ENCODE measurements around the gene UBE2E2. TPM values are rescaled to one million over a fixed set of nuclear protein-coding genes. Genes with fewer than 3 reads are reported as not detected.

UBE2E2 gene
- total RNA-seq, 1 experiment from 2014 or later, result 25.1 TPM

DNA sequence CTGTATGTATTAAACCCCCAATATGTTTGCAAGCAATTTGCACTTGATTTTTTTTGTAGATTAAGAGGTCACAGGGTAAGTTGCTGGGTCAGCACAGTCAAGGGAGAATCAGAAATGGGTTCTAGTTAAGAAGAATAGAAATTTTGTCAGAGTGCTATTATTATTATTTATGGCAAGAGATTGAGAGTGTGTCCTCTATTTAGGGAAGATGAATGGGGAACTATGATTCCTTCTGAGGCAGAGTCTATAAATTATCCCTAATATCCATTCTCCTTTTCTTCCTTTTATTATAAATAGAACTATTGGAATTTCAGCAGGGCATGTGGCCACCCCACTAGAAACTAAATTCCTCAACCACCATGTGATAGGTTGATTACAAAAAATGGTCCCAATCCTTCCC is 392.7 kb downstream of the UBE2E2 start:
- no peaks in the 10 kb centered on the region for H3K36me3 Mint-ChIP-seq (ENCODE audit: insufficient read depth, unreplicated experiment)
- H3K27ac Mint-ChIP-seq (ENCODE audit: unreplicated experiment), result no peak overlapping the region
- DNase-seq, result no peak
- no peaks in the 10 kb centered on the region for H3K27me3 Mint-ChIP-seq (ENCODE audit: unreplicated experiment)
- H3K4me3 Mint-ChIP-seq (ENCODE audit: low read depth, unreplicated experiment), result no peak overlapping the region
- intact Hi-C loops (cut with micrococcal nuclease; ENCODE audit: unreplicated experiment), result no loop called here
- CTCF ChIA-PET, result no interaction called here
- peaks cover 10% of the 10 kb centered on the region for H3K4me1 Mint-ChIP-seq (ENCODE audit: low read depth, unreplicated experiment)
- no peaks in the 10 kb centered on the region for H3K9me3 Mint-ChIP-seq (ENCODE audit: low read depth, unreplicated experiment)
- TF ChIP-seq, protein P1, sequence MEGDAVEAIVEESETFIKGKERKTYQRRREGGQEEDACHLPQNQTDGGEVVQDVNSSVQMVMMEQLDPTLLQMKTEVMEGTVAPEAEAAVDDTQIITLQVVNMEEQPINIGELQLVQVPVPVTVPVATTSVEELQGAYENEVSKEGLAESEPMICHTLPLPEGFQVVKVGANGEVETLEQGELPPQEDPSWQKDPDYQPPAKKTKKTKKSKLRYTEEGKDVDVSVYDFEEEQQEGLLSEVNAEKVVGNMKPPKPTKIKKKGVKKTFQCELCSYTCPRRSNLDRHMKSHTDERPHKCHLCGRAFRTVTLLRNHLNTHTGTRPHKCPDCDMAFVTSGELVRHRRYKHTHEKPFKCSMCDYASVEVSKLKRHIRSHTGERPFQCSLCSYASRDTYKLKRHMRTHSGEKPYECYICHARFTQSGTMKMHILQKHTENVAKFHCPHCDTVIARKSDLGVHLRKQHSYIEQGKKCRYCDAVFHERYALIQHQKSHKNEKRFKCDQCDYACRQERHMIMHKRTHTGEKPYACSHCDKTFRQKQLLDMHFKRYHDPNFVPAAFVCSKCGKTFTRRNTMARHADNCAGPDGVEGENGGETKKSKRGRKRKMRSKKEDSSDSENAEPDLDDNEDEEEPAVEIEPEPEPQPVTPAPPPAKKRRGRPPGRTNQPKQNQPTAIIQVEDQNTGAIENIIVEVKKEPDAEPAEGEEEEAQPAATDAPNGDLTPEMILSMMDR (IDR thresholded peaks at IDR 0.05; ENCODE audit: unreplicated experiment), result no peak
- no TSS peak for BruUV-seq (replicated peaks)

DNA sequence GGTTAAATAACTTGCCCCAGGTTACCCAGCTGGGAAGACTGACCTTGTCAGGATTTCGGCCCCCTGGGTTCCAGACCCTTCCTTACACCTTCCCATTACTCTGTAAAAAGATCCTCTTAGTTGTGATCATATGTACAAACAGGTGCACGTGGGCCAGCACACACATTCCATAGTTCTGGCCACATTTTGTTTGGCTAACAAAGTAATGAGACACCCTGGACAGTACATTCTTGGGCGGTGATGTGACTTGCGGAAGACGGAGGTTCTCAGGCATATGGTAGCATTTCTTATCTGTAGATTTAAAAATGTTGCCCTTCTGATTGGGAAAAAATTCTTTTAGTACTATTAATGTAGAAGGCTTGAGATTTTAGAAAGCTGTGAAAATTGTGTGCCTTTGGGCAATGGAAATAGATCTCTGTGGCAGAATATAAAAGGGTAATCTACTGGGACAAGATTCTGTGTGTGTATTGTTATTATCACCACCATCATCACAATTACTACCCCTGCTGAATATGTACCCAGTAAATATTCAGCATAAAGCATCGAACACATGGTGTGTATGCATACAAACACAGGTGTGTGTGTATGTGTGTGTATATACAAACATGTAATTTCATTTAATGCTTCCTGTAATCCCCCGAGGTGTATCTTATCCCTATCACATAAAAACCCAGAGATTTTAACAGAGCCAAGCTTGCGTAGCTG is 397.2 kb downstream of the UBE2E2 start:
- no peak overlapping the region for H3K4me3 Mint-ChIP-seq (ENCODE audit: low read depth, unreplicated experiment)
- BruUV-seq (replicated peaks), result no TSS peak
- DNase-seq, result peak; percentile 25
- H3K27ac Mint-ChIP-seq (ENCODE audit: unreplicated experiment), result no peak overlapping the region
- H3K36me3 Mint-ChIP-seq (ENCODE audit: insufficient read depth, unreplicated experiment), result no peaks in the 10 kb centered on the region
- TF ChIP-seq, protein P1 (IDR thresholded peaks at IDR 0.05; ENCODE audit: unreplicated experiment), result no peak
- H3K9me3 Mint-ChIP-seq (ENCODE audit: low read depth, unreplicated experiment), result no peaks in the 10 kb centered on the region
- CTCF ChIA-PET, result no interaction called here
- intact Hi-C loops (cut with micrococcal nuclease; ENCODE audit: unreplicated experiment), result no loop called here
- no peaks in the 10 kb centered on the region for H3K27me3 Mint-ChIP-seq (ENCODE audit: unreplicated experiment)
- H3K4me1 Mint-ChIP-seq (ENCODE audit: low read depth, unreplicated experiment), result peaks cover 10% of the 10 kb centered on the region

DNA sequence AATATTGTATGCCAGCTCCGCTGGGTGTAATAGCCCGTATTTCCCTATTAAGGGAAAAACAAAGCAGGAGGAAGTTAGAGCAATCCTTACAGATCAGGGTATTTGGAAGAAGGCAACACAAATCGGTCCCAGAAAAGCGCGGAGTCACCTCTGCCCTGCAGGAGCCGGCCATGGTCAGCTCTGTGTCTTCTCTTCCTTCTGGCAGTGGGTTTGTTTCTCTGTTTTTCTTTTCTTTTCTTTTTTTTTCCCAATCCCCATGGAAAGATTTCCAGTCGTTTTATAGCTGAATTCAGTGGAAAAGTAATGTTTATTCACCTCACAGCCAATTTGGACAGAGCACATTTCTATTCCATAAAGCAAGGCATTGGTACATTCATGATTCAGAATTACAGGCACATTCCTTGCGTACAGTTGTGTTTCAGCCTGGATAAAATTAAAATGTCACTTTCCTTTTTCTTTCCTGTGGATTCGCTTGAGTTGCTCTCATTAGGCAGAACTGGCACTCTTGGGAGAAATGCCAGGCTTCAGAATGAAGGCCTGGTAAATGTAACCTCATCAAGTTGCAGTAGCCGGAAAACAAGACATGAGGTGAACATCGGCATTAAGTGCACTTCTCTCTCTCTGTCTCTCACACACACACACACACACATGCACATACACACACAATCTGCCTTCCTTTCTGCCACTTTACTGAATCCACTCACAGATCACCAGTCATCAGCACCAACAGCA is 398.1 kb downstream of the UBE2E2 start:
- Mint-ChIP-seq H3K4me1 (ENCODE audit: low read depth, unreplicated experiment) (peaks cover 10% of the 10 kb centered on the region), H3K9me3 (ENCODE audit: low read depth, unreplicated experiment) (no peaks in the 10 kb centered on the region), H3K36me3 (ENCODE audit: insufficient read depth, unreplicated experiment) (no peaks in the 10 kb centered on the region), H3K4me3 (ENCODE audit: low read depth, unreplicated experiment) (no peak overlapping the region), H3K27ac (ENCODE audit: unreplicated experiment) (no peak overlapping the region), H3K27me3 (ENCODE audit: unreplicated experiment) (peaks cover 8% of the 10 kb centered on the region)
- CTCF ChIA-PET, result no interaction called here
- no TSS peak for BruUV-seq (replicated peaks)
- TF ChIP-seq, protein P1 (IDR thresholded peaks at IDR 0.05; ENCODE audit: unreplicated experiment), result no peak
- intact Hi-C loops (cut with micrococcal nuclease; ENCODE audit: unreplicated experiment), result no loop called here
- no peak for DNase-seq

DNA sequence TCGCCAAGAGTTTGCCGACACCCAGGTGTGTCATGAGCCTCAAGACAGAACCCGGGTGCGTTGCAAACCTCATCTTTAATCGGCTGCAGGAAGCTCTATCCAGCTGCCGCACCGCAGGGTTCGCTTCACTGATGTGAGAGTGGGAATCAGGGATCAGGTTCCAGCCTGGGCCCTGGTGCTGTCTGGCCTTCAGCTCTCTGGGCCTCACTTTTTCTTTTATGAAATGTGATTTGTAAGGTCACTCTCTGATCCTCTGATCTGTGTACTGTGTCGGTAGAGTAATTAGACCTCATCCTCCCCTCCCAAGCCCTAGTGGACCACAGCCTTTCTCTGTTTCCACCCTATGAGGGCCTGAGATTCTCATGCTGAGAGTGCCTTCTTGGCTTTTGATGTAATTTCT is 399.8 kb downstream of the UBE2E2 start:
- no peaks in the 10 kb centered on the region for H3K9me3 Mint-ChIP-seq (ENCODE audit: low read depth, unreplicated experiment)
- H3K27me3 Mint-ChIP-seq (ENCODE audit: unreplicated experiment), result peaks cover 15% of the 10 kb centered on the region
- DNase-seq, result no peak
- peaks cover 10% of the 10 kb centered on the region for H3K4me1 Mint-ChIP-seq (ENCODE audit: low read depth, unreplicated experiment)
- CTCF ChIA-PET, result no interaction called here
- intact Hi-C loops (cut with micrococcal nuclease; ENCODE audit: unreplicated experiment), result no loop called here
- H3K27ac Mint-ChIP-seq (ENCODE audit: unreplicated experiment), result no peak overlapping the region
- no peak overlapping the region for H3K4me3 Mint-ChIP-seq (ENCODE audit: low read depth, unreplicated experiment)
- TF ChIP-seq, protein P1 (IDR thresholded peaks at IDR 0.05; ENCODE audit: unreplicated experiment), result no peak
- BruUV-seq (replicated peaks), result no TSS peak
- H3K36me3 Mint-ChIP-seq (ENCODE audit: insufficient read depth, unreplicated experiment), result no peaks in the 10 kb centered on the region
